Measurements from ENCODE around the gene TMCO2.

- TF ChIP-seq CTCF (conservative IDR thresholded peaks at IDR 0.05) (no peak), ZFX (IDR thresholded peaks at IDR 0.05) (no peak)
These were observed 20.0 kb downstream of the TMCO2 start for GRCh38 chr1:40267767-40268187.
